HG03354 (cell line): ENCODE data around the gene ITPR1.

Experiments used
- ATAC-seq: cut with Tn5 transposase; IDR thresholded peaks from one replicate; pipeline ENCODE4 v1.9.1; 2021; ENCODE audit warnings: mild to moderate bottlenecking; ENCODE audit not compliant: unreplicated experiment, poor library complexity, severe bottlenecking

ITPR1 gene

GRCh38 chr3:4528819-4529600 lies 35.9 kb downstream of the ITPR1 start:
- no peak for ATAC-seq

- ATAC-seq = no peak
These were observed 36.9 kb downstream of the ITPR1 start for GRCh38 chr3:4529876-4530588.

GRCh38 chr3:4531478-4532025 lies 38.4 kb downstream of the ITPR1 start:
- ATAC-seq = no peak

GRCh38 chr3:4532535-4533112 lies 39.5 kb downstream of the ITPR1 start:
- no peak for ATAC-seq

- ATAC-seq = no peak
These were observed 40.6 kb downstream of the ITPR1 start for GRCh38 chr3:4533489-4534443.

GRCh38 chr3:4534906-4535305 lies 41.8 kb downstream of the ITPR1 start:
- no peak for ATAC-seq

GRCh38 chr3:4536260-4536659 lies 43.1 kb downstream of the ITPR1 start:
- no peak for ATAC-seq

GRCh38 chr3:4540267-4540666 lies 47.1 kb downstream of the ITPR1 start:
- ATAC-seq = no peak

GRCh38 chr3:4543110-4543509 lies 50.0 kb downstream of the ITPR1 start:
- no peak for ATAC-seq

GRCh38 chr3:4546346-4547178 lies 53.4 kb downstream of the ITPR1 start:
- no peak for ATAC-seq

GRCh38 chr3:4547799-4548198 lies 54.7 kb downstream of the ITPR1 start:
- no peak for ATAC-seq

GRCh38 chr3:4548356-4548755 lies 55.2 kb downstream of the ITPR1 start:
- no peak for ATAC-seq

GRCh38 chr3:4548780-4549179 lies 55.6 kb downstream of the ITPR1 start:
- no peak for ATAC-seq

- ATAC-seq = no peak
These were observed 56.7 kb downstream of the ITPR1 start for GRCh38 chr3:4549896-4550295.

- no peak for ATAC-seq
These were observed 58.0 kb downstream of the ITPR1 start for GRCh38 chr3:4551051-4551711.

GRCh38 chr3:4551794-4552442 lies 58.8 kb downstream of the ITPR1 start:
- ATAC-seq = no peak

- ATAC-seq = no peak
These were observed 59.7 kb downstream of the ITPR1 start for GRCh38 chr3:4552811-4553210.

GRCh38 chr3:4561661-4562060 lies 68.5 kb downstream of the ITPR1 start:
- ATAC-seq = no peak
